Transverse colon (tissue), 4 donors: ENCODE measurements around the gene FER1L5.

Experiments
- CTCF ChIP-seq, 5 experiments: fragments of 200-600 bp in 3 of 5; fragments of 450-650 bp in 2 of 5; sonication (generic) in 3 of 5; IDR thresholded peaks; 1 replicate in 2 of 5; 2 replicates in 3 of 5; pipeline ENCODE4 v1.5.1; 2016 to 2017; ENCODE audit warnings: antibody characterized with exemption in 5 of 5, inconsistent platforms in 3 of 5, mild to moderate bottlenecking in 2 of 5, moderate library complexity in 1 of 5
- EP300 ChIP-seq: sonication (generic); formaldehyde crosslinking; IDR thresholded peaks from one replicate; pipeline ENCODE4 v1.6.1; 2017; ENCODE audit warnings: antibody characterized with exemption, low read depth
- POLR2A ChIP-seq: fragments of 450-650 bp; IDR thresholded peaks from one replicate; pipeline ENCODE4 v1.6.1; 2016; ENCODE audit warnings: antibody characterized with exemption, mild to moderate bottlenecking, moderate library complexity
- POLR2AphosphoS5 ChIP-seq, 3 donors: sonication (generic); formaldehyde crosslinking; IDR thresholded peaks; one replicate each; pipeline ENCODE4 v1.6.1; 2016; ENCODE audit warnings: antibody characterized with exemption in 3 of 3

GRCh38 chr2:96702098-96702785 is 59.7 kb downstream of the FER1L5 start:
- TF ChIP-seq CTCF (IDR thresholded peaks at IDR 0.05) (no peak), POLR2A (no peak), POLR2AphosphoS5 (IDR thresholded peaks at IDR 0.05) (no peak), EP300 (no peak)
